HG03521 (cell line): ENCODE measurements around the gene CENPB.
"Not testable (repeated sequence)": the region's sequence is repeated elsewhere in the genome, so short reads cannot be mapped to it uniquely, and the experiment has no call there.

ENCODE experiments used
- ATAC-seq: cut with Tn5 transposase; IDR thresholded peaks from one replicate; pipeline ENCODE4 v1.9.1; 2021; ENCODE audit warnings: mild to moderate bottlenecking, moderate library complexity; ENCODE audit not compliant: unreplicated experiment

CENPB gene

GRCh38 chr20:3794168-3794567 is 7.6 kb upstream of the CENPB start:
- ATAC-seq: not testable (repeated sequence)

GRCh38 chr20:3789201-3789600 is 2.7 kb upstream of the CENPB start:
- not testable (repeated sequence) for ATAC-seq

- no peak for ATAC-seq
Observed at GRCh38 chr20:3788685-3789155, 2.2 kb upstream of the CENPB start.

- no peak for ATAC-seq
Observed at GRCh38 chr20:3787324-3788014, 929 bp upstream of the CENPB start.

GRCh38 chr20:3786126-3786484 is 435 bp downstream of the CENPB start:
- ATAC-seq: peak; percentile 17

DNA sequence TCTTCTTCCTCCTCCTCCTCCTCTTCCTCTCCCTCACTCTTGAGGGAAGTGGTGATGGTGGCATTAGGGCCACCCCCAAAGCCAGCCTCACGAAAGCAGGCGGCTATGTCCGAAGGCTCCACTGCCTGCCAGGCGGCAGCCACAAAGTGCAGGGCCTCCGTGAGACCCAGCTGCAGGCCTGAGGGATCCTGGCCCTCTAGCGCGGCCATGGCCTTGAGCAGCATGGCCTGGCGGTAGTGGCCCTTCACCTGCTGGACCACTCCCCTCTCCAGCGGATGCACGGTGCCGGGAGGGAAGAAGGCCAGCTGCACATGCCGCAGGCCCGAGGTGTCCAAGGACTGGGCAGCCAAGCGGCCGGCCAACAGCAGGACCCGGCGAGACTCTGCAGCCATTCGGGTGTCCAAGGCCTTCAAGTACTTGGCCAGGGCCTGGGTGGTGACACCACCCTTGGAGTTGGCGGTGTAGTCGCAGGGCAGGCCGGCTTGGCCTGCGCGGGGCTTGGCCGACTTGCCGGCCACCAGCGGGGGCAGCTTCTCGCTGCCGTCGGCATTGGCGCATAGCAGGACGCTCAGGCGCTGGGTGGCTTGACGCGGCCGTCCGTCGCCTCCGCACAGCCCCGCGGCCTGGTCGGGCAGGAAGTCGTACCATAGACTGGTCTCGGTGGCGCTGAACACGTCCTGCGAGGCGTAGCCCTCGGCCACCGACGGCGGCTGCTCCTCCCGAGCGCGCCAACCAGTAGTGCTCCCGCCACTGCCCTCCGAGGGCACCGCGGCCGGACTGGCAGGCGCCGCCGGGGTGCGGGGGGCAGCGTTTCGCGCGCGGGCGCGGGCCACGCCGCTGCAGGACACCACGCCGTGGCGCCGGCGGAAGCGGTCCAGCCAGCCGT is 1.1 kb downstream of the CENPB start:
- ATAC-seq: no peak

GRCh38 chr20:3784863-3785239 is 1.7 kb downstream of the CENPB start:
- ATAC-seq: no peak

GRCh38 chr20:3784216-3784853 is 2.2 kb downstream of the CENPB start:
- no peak for ATAC-seq

DNA sequence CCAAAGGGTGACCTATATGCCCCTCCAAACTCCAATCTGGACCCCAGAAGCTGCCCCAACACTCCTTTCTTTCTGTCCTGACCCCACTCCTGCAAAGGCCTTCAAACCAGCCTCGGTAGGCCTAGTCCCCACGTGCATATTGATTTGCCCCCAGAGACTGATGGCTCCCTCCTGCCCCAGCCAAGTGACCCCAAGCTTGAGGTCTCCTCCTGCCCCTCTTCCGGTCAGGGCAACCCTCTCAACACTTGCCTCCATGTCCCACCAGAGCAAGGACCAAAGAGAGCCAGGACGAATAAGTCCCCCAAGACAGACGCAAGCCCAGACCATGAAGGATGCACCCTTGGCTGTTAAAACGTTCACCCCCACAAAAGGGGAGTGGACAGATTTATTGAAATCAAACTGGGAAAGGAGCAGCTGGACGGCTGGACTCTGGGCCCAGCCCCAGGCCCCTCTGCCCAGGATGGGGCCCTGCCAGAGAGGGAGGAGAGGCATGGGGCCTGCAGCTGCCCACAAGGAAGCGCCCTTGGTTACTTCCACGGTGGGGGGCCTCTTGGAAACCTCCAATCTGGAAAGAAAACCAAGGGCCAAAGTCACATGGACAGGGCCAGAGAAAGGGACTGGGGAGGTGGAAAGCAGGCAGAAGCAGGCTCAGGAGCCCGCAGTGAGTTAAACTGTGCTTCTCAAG is 2.9 kb downstream of the CENPB start:
- ATAC-seq: no peak

DNA sequence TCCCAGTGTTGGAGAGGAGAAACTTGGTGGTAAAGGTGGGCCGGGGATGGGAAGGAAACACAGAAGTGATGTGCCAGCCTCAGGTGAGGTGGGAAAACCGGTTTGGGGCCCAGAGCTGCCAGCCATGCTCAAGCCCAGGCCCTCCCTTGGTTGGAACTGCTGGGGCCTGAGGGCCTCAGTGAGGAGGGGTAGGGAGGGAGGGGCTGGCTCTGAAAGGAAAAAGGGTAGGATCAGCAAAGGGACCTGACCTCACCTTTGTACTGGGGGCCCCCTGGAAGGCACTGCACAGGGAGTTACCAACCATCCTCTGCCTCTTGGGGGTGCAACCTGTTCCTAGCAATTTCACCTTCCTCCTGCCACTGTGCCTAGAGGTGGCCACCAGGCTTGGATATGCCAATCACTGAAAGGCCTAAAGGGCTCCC is 3.5 kb downstream of the CENPB start:
- no peak for ATAC-seq

DNA sequence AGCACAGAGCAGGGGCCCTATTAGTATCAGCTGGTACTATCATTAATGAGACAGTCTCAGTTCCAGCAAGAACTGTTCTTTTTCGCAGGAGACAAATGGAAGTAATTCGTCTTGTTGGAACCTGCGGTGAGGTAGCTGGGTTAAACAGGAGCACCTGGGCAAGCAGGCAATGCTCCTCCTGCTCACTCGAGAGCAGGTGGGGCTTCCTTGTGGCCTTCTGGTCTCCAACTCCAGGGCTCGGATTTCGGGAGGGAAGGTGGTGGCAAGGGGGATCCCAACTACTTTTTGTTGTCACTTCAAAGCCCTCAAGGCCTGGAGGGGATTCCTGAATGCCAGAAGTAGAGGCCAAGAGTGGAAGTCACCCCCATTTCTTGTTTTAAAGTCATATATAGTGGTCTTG is 3.9 kb downstream of the CENPB start:
- ATAC-seq: no peak

DNA sequence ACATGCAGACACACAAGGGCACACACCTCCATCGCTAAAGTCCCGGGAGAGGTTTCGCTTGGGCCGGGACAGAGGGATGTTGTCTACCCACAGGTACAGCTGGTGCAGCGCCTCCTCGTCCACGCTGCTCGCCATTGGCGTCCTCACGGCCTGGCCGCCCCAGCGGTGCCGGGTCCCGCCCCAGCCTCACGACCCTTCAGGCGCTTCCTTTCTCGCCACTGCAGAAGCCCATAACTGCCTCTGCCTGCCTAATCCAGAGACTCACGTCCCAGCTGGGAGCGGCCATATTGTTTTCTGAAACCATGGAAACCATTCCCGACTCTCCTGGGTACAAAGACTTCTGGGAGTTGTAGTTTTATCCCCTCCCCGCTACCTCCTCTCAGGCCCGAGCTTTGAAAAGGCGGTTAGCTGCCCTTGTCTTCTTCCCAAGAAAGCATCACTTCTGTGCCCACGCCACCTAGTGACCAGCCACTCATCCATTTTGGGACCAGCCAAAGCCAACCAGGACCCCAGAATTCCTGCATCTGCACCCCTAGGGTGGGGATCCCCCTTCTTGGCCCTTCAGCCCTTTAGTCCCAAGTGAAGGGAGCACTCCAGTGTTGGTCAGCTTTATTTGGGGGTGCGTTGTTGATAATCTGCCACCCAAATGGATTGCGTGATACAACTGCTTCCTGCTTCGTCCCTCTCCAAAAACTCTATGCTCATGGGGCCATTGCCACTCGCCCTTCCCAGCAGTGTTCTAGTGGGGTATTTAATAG is 5.2 kb downstream of the CENPB start, which contains the start of gene SPEF1:
Gene SPEF1, minus strand, starts transcription at position 296 of the 758 bp plus-strand sequence. Its CDS starts 161 bp downstream, at position 135.
- no peak for ATAC-seq

DNA sequence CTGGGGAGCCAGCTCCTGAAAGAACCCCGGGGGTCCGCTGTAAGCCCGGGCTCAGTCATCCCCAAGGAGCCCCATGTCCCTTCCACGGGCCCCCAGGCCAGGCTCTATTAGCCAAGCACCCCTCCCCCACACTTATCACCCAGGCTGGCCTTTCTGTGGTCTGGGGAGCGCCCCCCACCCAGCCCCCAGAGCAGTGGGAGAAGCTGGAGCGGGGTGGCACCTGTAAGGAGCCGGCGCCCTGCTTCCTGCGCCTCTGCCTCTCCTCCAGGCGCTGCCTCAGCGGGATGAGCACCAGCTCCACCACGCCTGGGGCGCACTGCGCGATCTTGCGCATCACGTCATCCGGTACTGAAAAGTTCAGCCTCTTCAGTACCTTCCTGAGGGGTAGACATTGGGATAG is 7.6 kb downstream of the CENPB start:
- no peak for ATAC-seq

DNA sequence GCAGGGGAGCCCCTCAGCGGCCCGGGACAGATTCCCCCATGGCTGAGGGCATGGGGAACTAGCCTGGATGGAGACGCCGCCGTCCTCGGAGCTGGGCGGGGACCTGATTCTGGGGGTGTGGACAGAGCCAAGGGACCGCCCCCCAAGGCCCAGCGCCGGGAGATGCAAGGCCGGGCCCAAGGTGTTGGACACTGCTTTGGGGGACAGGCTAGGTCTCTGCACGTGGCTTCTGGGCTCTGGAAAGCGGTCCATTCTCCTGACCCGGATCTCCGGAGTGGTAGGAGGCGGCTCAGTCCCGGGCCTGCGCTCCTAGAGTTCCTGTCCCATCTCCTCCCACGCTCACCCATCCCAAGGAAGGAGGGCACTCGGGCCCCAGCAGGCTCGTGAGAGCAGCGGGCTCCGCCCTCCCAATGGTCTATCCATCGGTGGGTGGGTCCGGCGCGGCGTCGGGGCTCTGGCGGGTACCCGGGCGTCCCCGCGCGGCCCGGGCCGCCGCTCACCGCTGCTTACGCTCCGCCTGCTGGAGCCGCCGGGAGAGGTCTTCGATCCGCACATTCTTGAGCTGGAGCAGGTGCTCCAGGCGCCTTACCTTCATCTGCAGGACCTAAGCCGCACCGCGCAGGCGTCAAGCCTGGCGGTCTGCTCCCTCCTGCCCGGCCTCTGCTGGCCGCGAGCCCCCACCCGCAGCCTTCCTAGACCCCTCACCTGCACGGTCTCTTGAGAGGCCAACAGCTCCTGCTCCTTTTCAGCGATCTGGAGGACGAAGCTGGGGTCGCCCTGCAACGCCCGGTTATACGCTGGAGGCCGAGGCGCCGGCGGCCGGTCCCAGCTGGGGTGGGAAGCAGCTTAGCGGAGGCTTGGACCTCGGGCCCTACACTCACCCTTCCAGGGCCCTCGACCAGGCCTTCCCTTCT is 8.6 kb downstream of the CENPB start:
- ATAC-seq: no peak

DNA sequence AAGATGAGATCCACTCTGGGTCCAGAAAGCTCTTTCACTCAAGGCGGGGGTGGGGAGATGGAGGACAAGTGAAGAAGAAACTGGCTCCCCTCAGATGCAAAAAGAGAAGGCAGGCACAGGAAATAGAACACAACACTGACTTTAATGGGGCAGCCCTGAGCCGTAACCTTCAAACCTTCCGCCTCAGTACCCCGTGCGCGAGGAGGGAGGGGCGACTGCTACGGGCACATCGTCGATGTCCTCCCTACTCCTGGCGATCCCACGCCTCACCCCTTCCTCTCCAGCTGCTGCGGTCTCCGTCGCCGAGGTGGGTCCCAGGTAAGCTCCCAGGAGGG is 9.2 kb downstream of the CENPB start:
- ATAC-seq: no peak

DNA sequence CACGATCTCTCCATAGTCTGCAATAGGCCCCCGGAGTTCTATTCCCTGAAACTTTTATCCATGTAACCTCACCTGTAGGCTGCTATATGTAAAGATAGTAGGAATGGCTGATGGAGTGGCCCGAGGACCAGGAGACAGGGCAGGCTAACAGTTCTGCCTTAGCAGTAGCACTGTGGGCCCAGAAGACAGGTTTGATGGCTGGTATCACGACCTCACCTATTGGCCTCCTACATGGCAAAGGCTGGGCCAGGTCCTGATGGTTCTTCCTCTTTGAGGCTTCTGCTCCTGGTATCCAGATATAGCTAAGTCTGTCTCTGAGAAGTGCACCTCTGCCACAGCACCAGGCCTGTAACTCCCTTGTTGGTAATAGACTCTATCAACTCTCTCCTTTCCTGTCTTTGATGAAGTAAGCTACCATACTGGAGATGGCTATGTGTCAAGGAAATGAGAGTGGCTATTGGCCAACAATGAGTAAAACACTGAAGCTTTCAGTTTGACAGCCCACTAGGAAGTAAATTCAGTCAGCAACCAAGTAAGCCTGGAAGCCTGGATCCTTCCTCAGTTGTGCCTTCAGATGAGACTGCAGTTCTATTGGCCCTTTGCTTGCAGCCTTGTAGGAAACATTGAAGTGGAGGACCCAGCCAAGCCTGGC is 11.0 kb downstream of the CENPB start:
- no peak for ATAC-seq

- no peak for ATAC-seq
Observed at GRCh38 chr20:3771552-3772058, 14.9 kb downstream of the CENPB start.

DNA sequence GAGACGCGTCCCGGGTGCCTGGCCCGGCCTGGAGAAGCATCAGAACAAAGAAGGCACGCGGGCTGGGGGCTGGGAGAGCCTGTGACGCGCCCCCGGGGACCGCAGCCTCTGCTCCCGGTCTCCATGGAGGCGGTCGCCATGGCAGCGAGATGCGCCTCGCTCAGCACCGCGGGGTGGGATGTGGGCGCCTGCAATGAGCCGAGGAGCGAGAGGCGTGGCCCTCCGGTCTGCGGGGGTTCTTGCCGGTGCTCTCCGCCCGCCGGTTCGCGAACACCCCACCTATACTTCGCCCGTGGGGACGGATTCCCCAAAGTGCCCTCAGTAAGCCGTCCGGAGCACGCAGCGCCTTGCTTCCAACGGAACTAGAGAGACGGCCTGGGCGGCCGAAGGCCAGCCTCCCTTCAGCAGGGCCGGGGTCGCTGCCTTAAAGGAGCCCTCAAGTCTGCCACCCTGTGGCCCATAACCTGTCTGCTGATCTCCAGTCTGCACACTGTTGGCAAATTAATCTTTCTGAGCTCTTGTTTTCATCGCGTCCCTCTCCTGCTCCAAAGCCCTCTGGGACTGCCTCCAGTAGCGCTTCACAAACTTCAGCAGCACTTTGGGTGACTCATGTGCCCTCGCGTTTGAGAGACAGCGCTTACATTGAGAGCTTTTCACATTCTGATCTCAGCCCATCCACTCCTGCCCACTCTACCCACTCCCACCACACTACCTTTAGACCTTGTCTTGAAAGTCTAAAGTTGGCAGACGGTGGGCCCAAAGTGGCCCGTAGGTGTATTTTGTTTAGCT is 18.0 kb downstream of the CENPB start:
- peak; percentile 21 for ATAC-seq
